Measurements from ENCODE around the gene BZW1.
"Not testable (repeated sequence)": the region's sequence is repeated elsewhere in the genome, so short reads cannot be mapped to it uniquely, and the experiment has no call there.

BZW1 gene

DNA sequence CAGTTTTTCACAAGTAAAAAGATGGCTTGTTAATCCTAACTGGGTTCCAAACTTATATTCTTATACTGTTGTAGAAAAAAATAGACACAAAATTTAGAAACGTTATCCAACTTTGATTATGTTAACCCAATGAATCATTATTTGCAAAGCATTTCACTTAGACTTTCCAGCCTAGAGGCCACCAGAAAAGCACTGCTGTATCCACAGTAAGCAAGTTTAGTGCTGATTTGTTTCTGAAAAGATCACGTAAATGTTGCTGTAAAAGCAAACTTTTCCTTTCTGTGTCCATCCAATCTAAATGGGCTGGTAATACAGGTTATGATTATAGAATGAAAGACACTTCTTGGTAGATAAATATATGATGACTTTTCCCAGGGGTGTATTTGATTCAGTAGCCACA, 17.6 kb upstream of the BZW1 start:
- DNase-seq: no peak

GRCh38 chr2:200795028-200795440, 16.7 kb upstream of the BZW1 start:
- no peak for DNase-seq

GRCh38 chr2:200796561-200796960, 15.1 kb upstream of the BZW1 start:
- DNase-seq: no peak

DNA sequence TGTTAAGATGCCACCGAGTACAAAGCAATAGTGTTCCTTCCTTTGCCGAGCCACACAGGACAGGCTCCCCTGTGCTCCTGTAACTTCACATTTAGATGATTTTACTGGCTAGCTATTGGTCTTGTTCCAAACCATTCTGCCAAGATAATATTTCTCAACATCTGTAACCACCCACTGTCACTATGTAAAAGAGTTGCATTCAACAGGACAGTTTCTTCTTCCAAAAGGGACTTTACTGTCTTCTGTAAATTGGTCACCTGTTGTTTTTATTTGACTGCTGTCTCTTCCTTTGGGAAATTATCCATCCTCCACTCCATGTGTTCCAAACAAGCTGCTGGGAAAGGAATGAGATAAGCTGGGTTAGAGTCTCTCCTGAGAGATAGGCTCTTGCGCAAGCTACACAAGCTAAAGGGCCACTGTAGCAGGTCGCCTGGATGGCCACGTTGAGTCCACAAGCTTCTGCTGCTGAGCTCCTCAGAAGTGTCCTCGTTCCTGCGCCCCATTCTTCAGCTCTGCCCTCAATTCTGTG, 14.4 kb upstream of the BZW1 start:
- no peak for DNase-seq

DNA sequence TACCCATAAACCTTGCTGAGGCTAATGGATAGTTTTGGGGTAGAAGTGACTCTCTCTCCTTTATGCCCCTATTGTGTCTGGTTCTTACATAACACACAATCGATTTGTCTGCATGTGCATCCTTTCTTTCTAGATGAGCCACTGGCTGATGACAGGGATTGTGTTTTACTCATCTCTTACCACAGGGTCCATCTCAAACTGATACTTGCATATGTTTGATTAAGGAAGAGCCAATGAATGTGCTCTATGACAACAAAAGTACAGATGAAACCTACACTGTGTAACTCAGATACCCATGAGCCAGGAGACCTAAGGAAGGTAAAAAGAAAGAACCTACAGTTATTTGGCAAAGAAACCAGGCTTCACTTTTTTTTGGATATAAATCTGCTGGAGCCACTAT, 13.2 kb upstream of the BZW1 start:
- no peak for DNase-seq

- no peak for DNase-seq
Measured at GRCh38 chr2:200800458-200800857, 11.3 kb upstream of the BZW1 start.

DNA sequence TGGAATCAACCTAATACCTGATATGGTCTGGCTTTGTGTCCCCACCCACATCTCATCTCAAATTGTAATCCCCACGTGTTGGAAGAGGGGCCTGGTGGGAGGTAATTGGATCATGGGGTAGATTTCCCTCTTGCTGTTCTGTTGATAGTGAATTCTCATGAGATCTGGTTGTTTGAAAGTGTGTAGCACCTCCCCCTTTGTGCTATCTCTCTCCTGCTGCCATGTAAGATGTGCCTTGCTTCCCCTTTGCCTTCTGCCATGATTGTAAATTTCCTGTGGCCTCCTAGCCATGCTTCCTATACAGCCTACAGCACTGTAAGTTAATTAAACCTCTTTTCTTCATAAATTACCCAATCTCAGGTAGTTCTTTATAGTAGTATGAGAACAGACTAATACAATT, 10.3 kb upstream of the BZW1 start:
- DNase-seq: not testable (repeated sequence)

DNA sequence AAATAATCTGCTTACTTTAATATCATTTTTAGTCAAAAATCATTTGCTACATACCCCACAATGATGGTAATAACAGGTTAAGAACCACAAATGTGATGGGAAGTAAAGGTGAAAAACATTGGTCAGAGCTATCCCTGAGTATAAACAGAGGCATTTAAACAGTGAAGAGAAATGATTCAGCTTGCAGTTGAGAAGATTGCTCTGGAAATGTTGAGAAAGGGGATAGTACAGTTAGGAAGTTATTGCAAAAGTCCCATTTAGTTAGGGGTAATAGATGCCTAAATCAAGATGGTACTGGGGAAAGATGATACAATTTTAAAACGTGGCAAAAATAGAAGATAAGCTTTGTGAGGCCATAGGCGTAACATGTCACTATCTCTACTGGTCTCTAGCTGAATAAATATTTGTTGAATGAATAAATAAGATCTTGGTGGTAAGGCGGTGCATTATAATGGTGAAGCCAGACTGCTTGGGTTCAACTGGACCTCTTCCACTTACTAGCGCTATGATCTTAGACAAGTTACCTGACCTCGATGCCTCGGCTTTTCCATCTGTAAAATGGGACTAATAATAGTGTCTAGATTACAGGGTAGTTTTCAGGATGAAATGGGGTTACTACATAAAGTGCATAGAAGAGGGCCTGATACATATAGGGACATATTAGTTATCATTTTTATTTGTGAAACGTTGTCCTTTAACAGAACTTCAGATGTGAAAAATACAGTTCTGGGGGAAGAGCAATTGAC, 2.0 kb upstream of the BZW1 start:
- no peak for DNase-seq

DNA sequence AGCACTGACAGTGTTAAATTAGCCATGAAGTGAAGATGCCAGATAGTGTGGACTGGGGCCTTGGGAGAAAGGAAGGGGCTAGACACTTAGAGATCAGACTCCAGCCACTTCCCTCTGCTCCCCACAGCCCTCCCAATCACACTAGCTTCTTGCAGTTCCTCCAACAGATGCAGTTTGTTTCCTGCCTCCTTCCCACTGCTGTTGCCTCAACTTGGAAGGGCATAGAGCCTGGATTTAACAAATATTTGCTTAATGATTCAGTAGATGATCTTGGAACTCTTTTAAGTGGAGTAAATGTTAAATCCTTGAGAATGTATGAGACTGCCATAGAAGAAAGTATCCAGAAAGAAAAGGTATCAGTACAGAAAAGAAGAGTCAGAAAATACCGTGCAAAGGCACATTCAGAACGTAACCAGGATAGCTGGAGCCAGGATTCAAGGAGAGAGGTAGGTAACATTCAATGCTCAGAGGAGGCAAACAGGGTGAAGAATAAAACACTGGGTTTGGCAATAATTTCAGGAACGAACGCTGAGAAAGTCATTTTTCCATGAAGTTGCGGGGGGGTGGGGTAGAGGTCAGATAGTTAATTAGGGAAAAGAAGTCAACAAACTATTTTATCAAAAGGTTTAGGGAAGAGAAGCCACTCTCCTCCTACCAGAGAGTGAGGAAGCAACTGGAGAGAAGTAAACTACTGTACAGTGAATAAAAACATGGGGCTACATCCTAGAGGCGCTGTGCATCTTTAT, 1.3 kb upstream of the BZW1 start:
- DNase-seq: no peak

- DNase-seq: no peak
Measured at GRCh38 chr2:200810998-200811332, 745 bp upstream of the BZW1 start.

- DNase-seq: peak; percentile 19 to 55
Measured at GRCh38 chr2:200812122-200813022, 662 bp downstream of the BZW1 start.

GRCh38 chr2:200814276-200814815, 2.6 kb downstream of the BZW1 start:
- DNase-seq: no peak

DNA sequence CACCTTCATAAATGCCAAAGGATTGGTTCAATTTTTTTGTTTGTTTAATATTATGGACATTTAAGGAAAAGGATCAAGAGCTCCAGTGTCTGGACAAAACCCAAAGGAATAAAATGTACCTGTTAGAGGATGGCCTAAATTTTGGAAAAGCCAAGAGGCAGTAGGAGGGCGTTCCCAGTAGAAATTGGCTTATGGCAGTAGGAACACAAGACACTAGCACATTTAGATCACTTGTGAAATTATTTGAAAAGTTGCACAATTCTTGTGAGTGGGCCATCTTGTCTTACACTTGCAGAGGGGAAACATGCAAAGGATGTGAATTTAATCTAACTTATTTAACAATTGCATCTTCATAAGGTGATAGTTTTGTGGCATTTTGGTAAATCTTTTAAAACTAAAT, 3.2 kb downstream of the BZW1 start:
- no peak for DNase-seq

- DNase-seq: not testable (repeated sequence)
Measured at GRCh38 chr2:200818732-200819131, 7.0 kb downstream of the BZW1 start.

- no peak for DNase-seq
Measured at GRCh38 chr2:200820573-200821234, 9.0 kb downstream of the BZW1 start.

- no peak for DNase-seq
Measured at GRCh38 chr2:200821686-200822245, 10.1 kb downstream of the BZW1 start.

DNA sequence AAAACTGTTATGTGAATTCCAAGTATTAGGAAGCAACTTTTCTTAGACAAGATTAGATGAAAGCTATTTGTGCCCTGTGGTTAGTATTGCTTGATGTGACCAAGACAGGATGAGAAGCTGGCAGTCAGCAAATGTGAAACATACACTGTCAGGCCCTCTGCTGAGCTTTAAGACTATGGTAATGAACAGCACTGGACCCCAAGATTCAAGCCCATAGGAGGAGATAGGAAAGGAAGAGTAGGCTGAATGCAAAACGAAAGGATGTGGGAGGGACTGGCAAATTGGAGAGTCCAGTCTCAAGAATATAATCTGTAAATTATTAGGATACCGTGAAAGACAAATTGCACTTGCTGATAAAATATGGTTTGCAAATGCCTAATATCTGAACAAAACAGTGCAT, 16.4 kb downstream of the BZW1 start:
- no peak for DNase-seq

DNA sequence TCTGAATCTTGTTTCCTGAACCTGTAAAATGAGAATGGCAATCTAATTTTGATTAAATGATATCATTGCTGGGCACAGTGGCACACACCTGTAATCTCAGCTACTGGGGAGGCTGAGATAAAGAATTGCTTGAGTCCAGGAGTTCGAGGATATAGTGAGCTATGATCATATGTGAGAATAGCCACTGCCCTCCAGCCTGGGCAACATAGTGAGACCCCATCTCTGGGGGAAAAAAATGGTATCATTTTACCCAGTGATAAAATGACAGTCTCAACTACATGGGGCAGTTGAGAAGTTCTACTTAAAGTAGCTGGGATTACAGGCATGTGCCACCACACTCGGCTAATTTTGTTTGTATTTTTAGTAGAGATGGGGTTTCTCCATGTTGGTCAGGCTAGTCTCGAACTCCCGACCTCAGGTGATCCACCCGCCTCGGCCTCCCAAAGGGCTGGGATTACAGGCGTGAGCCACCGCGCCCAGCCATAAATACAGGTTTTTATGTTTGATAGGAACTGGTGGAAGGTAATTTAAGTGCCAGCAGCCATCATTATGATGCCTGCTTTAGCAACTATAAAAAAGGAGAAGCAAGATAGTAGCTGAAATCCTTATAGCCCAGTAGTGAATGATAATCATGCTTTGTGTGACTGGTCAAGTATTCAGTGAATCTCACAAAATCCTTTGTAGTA, 17.0 kb downstream of the BZW1 start:
- DNase-seq: no peak

- DNase-seq: no peak
Measured at GRCh38 chr2:200829258-200829655, 17.5 kb downstream of the BZW1 start.

- no peak for DNase-seq
Measured at GRCh38 chr2:200834701-200835100, 23.0 kb downstream of the BZW1 start.

- DNase-seq: no peak
Measured at GRCh38 chr2:200839513-200839912, 27.8 kb downstream of the BZW1 start.

Measured in bone marrow (tissue), 2 donors.